Stimulated activated CD4-positive, alpha-beta T cell treated with anti-CD3 and anti-CD28 coated beads, TNF-alpha, amount 100 ng/mL, for 1 hour (primary cell): ENCODE data around the gene DNHD1.

ENCODE experiments used
- DNase-seq, 3 donors: peaks; one replicate each; pipeline ENCODE4 v3.0.0-alpha.2; 2020; ENCODE audit warnings: low read depth in 3 of 3, low spot score in 1 of 3

DNHD1 gene

DNA sequence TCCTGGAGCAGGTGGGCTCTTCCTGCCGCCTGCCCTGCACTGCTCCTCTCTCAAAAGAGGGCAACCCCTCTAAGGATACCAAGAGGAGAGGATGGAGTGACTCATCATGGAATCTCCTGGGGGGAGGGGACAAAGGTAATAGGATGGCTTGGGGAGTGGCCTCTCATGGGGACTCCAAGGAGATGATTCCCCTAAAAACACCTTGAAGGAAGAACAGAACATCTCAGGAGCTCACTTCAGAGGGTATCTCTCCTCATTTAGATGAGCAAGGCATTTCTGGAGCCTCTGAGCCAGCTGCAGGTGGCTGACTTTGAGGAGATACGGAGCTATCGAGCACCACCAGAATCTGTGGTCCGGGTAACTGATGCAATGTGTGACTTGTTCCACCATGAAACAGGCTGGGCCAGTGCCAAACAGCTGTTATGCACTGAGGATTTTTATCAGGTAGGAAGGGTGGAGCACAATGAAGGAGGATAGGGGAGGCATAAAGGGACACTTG lies 66.1 kb downstream of the DNHD1 start:
- no peak for DNase-seq

DNA sequence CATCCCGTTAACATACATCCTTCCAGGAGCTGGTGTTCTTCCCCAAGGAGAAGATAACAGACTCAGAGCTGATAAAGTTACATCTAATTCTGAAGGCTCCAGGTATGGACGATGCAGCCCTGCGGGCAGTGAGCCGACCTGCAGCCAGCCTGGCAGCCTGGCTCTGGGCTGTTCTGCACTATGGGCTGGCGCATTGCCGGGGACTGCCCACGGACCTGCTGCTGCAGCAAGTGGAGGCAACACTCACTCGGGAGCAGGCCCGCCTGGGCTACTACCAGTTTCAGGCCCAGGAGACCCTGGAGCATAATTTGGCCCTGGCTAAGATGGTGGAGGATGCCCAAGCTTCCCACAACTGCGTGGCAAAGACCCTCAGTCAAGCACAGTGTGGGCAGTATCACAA lies 66.6 kb downstream of the DNHD1 start:
- DNase-seq: no peak

DNA sequence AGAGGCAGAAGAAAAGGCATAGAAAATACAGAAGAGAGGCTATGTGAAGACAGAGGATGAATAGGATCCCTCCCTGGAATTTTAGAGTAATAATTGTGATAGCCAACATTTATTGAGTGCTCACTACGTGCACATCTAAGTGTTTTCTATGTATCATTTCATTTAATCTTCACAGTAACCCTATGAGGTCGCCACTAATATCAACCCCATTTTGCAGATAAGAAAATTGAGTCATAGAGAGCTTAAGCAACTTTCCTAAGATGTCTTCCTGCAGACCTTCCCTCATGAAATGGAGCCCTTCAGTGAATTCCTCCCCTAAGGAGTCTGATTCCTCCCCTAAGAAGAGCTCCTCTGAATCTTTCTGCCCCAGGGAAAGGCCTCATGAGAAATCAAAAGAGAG lies 68.2 kb downstream of the DNHD1 start:
- DNase-seq: no peak

DNA sequence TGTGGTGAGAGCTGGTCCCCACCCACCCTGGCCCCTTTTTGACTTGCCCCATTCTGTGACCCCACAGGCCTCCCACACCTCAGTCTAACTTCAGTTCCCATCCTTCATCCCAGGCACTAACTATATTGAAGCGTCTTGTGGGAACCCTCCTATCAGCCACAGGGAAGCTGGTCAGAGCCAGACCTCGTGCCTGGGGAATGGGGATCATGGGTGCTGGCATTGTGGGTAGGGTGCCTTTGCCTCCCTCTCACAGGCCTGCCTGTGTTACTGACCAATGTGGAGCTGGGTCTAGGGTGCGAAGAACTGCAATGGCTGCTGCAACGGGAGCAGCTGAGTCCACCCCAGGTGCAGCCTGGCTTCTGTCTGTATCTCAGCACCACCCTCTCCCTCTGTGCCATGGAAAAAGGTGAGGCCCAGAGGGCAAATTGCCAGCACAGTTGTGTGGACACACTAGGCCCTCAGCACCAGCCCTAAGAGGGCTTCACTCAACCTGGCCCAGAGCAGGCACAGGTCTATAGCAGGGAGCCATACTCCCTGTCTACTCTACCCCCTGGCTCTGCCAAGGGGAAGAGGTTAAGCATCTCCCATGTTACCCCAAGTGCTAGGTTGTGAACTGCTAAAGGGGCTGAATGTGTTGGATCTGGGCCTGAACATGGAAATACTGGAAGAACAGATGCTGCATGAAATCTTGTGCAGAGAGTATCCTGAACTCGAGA lies 69.1 kb downstream of the DNHD1 start:
- DNase-seq: no peak

DNA sequence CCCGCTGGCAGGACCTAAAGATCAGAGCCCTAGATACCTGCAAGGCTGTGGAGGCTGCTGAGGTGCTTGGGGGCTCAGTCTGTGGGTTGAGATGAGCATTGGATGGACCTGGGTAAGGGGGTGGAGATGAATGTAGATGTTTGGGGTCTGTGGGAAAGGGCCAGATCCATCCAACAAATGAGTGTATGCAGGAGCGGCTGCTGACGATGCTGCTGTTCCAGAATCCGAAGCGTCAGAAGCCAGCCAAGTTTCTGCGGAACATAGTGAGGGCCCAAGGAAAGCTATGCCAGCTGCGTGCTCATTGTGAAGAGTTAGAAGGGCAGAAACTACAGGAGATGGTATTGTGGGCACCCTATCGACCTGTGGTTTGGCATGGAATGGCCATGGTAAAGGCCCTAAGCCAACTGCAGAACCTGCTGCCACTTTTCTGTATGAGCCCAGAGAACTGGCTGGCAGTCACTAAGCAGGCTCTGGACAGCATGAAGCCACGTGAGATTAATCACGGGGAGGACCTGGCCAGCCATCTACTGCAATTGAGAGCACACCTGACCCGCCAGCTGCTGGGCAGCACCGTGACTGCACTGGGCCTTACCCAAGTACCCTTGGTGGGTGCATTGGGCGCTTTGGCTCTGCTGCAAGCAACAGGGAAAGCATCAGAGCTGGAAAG lies 69.8 kb downstream of the DNHD1 start:
- DNase-seq: no peak

DNA sequence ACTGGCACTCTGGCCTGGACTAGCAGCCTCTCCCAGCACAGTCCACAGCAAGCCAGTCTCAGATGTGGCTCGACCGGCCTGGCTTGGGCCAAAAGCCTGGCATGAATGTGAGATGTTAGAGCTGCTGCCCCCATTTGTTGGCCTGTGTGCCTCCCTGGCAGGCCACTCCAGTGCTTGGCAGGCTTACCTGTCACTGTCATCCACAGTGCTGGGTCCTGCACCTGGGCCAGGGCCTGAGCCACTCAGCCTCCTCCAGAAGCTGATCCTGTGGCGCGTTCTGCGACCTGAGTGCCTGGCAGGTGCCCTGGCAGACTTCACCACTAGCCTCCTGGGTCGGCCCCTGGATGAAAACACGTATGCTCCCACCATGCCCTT lies 70.3 kb downstream of the DNHD1 start:
- no peak for DNase-seq

DNA sequence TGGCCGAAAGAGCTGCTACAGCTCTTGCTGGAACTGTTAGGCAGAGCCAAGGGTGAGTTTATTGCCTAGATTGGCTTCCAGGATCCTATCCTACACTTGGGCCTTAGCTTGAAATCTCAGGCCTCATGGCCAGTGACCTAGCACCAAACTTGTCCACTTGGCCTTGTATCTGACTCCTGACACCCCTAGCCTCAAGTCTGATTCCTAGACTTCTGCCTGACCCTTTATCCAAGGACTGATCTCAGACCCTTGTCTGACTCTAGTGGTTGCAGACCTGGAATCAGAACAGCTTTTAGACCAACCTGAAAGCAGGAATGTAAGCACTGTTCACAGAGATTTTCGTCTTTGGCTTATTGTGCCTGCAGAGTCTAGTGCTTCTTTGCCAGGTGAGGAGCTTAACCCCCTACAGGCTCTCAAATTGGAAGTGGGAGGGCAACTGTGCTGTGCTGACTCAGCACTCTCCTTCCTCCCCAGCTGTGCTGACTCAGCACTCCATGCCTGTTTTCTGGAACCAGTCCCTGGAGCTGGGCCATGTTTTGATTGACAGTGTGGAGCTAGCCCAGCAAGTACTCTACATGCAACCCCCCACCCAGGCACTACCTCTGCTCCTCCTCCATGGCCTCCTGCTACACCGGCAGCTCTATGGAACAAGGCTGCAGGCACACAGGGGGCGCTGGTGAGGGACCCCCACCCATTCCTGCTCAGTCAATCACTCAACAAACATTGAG lies 71.3 kb downstream of the DNHD1 start:
- no peak for DNase-seq

DNA sequence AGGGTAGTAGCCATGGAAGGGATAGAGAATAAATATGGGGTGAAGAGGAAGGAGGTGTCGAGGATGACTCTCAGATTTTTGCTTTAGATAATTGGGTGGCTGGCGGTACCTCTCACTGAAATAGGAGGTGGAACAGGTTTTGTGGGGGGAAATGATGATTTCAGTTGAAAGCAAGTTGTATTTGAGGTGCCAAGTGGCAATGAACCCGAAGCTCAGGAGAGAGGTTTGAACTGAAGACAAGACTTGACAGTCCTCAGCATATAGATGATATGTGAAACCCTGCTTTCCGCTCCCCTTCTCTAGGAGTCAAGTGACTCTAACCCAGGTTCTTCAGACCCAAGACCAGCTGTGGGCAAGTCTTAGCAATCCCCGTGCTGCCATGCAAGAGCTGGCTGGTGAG lies 72.6 kb downstream of the DNHD1 start:
- DNase-seq: no peak

DNA sequence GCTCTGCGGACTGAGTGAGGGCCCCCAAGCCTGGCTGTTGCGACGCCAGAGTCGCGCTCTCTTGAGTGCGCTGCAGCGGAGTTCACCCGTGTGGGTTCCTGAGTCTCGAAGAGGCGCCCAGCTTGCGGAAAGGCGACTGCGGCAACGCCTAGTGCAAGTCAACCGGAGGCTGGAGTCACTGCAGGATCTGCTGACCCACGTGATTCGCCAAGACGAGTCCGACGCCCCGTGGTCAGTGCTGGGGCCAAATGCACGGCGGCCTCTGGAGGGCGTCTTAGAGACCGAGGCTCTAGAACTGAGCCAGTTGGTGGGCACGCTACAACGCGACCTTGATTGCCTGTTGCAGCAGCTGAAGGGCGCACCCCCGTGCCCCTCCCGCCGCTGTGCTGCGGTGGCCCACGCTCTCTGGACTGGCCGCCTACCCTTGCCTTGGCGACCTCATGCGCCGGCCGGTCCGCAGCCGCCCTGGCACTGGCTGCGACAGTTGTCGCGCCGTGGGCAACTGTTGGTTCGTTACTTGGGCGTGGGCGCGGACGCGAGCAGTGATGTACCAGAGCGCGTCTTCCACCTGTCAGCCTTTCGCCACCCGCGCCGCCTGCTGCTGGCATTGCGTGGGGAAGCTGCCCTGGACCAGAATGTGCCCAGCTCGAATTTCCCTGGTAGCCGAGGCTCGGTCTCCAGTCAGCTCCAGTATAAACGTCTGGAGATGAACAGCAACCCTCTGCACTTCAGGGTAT lies 73.8 kb downstream of the DNHD1 start:
- DNase-seq: no peak

DNA sequence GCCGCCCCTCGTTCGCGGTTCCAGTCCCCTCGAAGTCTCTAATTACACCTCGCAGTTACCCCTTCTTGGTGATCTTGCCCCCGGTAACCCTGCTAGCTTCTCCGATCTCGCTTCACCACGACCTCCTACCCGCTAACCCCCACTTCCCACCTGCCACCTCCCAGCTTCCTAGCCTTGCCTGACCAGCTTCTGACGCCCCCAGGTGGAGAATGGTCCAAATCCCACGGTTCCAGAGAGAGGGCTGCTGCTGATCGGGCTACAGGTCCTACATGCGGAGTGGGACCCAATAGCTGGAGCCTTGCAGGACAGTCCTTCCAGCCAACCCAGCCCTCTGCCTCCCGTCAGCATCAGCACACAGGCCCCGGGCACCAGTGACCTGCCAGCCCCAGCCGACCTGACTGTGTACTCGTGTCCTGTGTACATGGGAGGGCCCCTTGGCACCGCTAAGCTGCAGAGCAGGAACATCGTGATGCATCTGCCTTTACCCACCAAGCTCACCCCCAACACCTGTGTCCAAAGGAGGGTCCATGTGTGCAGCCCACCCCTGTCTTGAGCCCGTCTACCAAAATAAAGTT lies 74.4 kb downstream of the DNHD1 start:
- no peak for DNase-seq

DNA sequence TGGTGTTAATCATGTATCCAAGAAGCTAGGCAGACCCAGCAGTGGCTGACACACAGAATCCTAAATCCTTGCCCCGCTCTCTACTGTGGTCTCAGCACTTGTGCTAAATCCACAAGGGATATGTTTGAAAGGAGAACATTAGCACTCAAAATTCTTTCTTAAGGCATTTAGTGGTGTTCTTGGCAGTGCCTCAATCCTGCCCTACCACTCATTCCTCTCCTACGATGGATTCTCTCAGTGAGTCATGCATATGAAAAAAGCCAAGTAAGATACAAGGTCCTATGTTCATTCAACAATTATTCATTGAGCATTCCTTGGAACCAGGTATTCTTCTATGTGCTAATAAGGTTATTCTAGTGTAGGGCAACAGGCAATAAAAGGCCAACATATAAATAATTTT lies 75.1 kb downstream of the DNHD1 start:
- DNase-seq: no peak

DNA sequence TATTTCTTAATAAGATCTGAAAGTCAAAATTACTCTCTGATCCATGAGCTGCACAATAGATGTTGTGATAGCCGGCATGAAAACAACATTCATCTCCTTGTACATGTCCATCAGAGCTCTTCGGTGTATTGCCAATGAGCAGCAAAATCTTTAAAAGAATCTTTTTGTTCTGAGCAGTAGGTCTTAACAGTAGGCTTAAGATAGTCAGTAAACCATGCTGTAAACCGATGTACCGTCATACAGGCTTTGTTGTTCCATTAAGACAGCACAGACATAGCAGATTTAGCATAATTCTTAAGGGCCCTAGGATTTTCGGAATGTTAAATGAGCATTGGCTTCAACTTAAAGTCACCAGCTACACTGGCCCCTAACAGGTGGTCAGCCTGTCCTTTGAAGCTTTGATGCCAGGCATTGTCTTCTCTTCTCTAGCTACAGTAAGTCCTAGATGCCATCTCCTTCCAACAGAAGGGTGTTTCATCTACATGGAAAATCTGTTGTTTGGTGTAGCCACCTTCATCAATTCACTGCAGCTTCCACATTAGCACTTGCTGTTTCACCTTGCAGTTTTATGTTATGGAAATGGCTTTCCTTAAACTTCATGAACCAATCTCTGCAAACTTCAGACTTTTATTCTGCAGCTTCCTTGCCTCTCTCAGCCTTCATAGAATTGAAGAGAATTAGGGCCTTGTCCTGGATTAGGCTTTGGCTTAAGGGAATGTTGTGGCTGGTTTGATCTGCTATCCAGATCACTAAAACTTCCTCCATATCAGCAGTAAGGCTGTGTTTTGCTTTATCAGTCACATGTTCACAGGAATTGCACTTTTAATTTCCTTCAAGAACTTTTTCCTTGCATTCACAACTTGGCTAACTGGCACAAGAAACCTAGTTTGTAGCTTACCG lies 78.0 kb downstream of the DNHD1 start:
- DNase-seq: no peak

DNA sequence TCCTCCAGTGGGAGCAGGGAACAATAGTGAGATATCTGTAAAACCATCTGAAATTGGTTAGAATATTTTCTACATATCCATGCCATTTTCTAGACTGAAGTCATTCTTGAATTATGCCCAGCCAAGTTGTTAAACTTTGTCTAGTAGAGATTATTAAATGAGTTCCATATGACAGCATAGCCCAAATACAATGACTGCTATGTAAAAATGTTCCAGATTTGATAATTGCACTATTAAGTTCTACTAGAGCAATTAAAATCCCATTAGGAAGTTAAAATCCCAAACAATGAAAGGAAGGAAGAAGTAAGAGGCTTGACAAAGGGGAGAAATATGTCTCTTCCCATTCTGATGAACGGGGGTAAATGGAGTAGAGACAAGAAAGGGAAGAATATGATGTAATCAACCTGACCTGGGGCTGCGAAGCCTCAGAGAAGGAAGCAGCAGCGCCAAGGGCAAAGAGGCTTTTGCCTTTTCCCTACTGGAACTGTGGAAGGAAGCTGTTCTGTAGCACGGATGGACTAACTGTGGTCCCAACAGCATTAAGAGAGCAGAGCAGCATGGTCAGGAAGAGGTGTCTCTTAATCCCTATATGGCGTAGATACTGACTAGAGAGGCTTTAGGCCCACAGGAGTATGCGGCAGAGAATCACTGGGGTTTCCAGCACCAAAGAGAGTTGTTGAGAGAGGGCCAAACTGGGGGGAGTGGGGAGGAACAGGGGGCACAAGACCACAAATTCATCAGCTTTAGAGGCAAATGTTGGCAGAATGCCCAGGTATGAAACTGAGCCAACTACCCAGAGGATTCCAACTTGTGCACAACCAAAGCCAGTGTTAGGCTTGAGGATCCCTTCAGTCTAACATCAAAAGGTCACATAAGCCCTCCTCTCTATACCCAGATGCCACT lies 79.6 kb downstream of the DNHD1 start:
- DNase-seq: no peak

DNA sequence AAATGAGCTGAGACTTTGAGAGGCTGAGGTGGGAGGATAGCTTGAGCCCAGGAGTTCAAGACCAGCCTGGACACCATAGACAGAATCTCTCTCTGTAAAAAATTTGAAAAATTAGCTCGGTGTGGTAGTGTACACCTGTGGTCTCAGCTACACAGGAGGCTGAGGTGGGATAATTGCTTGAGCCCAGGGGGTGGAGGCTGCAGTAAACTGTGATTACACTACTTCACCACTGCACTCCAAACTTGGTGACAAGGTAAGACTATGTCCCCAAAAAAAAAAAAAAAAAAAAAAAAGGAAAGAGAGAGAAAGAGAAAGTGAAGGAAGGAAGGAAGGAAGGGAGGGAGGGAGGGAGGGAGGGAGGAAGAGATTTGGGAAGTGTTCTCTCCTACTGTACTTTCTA lies 81.1 kb downstream of the DNHD1 start:
- no peak for DNase-seq

DNA sequence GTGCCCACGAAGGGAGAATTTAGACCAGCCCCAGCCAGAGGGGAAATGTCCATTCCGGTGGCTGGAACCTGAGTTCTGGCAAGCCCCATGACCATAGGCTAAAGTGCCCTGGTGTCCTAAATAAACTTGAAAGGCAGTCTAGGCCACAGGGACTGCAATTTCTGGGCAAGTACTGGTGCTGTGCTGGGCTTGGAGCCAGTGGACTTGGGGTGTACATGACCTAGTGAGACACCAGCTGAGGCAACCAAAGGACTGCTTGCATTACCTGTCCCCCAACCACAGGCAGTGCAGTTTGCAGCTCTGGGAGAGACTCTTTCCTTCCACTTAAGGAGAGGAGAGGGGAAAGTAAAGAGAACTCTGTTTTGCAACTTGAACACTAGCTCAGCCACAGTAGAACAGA lies 82.6 kb downstream of the DNHD1 start:
- no peak for DNase-seq

DNA sequence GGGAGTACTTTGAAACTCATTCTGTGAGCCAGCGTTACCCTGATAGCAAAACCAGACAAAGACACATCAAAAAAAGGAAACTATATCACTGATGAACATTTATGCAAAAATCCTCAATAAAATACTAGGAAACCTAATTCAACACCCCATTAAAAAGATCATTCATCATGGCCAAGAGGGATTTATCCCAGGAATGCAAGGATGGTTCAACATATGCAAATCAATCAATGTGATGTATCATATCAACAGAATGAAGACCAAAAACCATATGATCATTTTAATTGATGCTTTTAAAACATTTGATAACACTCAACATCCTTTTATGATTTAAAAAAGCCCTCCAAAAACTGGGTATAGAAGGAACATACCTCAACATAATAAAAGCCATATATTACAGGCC lies 86.5 kb downstream of the DNHD1 start:
- DNase-seq: no peak

DNA sequence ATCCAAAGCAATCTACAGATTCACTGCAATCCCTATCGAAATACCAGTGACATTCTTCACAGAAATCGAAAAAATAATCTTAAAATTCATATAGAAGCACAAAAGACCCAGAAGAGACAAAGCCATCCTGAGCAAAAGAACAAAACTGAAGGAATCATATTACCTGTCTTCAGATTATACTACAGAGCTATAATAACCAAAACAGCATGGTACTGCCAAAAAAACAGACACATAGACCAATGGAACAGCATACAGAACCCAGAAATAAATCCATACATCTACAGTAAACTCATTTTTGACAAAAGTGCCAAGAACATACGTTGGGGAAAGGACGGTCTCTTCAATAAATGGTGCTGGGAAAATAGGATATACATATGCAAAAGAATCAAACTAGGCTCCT lies 87.4 kb downstream of the DNHD1 start:
- no peak for DNase-seq

DNA sequence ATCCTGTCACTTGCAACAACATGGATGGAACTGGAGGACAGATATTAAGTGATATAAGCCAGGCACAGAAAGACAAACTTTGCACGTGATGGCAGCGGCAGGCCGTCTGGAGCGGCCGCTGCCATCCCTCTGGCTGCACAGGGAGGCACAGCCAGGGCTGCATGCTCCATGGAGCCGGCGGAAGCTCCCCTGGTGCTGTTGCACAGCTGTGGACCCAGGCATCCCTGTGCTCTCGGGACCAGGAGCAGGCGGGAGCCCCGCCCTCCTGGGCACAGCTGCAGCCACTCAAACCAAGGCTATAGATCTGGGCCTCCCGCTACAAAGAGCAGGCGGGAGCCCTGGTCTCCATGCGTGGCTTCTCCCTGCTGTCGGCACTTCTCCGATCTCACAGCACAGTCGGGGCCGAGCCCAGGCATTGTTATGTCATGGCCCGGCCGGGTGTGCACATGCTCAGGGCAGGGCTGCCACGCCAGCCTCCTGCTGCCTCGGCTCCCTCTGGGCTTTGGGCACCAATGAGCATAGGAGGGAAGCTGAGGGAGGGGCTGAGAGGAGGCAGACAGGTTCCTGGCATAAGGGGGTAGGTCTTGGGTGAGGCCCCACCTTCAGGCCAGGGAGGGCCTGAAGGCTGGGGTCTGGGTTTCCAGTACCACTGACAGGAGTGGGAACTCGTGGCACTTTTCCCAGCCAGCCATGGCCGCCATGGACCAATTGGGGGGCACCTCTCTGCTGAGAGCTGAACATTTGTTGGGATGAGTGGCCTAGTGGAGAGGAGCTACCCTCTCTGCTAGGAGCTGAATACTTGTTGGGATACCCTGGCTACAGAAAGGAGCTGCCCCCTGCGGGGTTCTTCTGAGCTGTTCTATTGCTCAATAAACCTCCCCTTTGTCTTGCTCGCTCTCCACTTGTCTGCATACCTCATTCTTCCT lies 89.6 kb downstream of the DNHD1 start:
- DNase-seq: no peak
